ENCODE data around the gene F10.

DNA sequence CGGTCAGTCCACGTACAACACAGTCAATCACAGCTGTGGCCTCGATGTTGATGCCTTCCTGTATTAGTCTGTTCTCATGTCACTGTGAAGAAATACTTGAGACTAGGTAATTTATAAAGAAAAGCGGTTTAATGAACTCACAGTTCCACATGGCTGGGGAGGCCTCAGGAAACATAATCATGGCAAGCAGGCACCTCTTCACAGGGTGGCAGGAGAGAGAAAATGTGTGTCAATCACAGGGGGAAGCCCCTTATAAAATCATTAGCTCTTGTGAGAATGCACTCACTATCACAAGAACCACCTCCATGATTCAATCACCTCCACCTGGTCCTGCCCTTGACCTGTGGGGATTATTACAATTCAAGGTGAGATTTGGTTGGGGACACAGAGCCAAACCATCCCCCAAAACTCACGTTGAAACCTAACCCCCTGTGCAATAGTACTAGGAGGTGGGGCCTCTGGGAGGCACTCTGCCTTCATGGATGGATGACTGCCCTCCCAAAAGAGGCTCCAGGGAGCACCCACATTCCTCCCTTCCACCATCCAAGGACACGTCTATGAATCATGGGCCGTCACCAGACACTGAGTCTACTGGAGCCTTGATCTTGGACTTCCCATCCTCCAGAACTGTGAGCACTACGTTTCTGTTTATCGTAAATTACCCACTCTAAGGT is 33.5 kb downstream of the F10 start:
- TF ChIP-seq, protein P1, sequence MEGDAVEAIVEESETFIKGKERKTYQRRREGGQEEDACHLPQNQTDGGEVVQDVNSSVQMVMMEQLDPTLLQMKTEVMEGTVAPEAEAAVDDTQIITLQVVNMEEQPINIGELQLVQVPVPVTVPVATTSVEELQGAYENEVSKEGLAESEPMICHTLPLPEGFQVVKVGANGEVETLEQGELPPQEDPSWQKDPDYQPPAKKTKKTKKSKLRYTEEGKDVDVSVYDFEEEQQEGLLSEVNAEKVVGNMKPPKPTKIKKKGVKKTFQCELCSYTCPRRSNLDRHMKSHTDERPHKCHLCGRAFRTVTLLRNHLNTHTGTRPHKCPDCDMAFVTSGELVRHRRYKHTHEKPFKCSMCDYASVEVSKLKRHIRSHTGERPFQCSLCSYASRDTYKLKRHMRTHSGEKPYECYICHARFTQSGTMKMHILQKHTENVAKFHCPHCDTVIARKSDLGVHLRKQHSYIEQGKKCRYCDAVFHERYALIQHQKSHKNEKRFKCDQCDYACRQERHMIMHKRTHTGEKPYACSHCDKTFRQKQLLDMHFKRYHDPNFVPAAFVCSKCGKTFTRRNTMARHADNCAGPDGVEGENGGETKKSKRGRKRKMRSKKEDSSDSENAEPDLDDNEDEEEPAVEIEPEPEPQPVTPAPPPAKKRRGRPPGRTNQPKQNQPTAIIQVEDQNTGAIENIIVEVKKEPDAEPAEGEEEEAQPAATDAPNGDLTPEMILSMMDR (IDR thresholded peaks at IDR 0.05 in 8 of 11, conservative IDR thresholded peaks at IDR 0.05 in 3 of 11), result no peak
- no peak for TF ChIP-seq POLR2A (IDR thresholded peaks at IDR 0.05)
- TF ChIP-seq POLR2AphosphoS5 (IDR thresholded peaks at IDR 0.05), result no peak
